ENCODE data around the gene ALCAM. TPM values are rescaled to one million over a fixed set of nuclear protein-coding genes. Genes with fewer than 3 reads are reported as not detected.

The ALCAM gene
- total RNA-seq, 1 experiment from 2014 or later = 98.4 TPM

GRCh38 chr3:105375750-105376511, 9.2 kb downstream of the ALCAM start:
- Mint-ChIP-seq H3K4me1 (ENCODE audit: insufficient read depth, unreplicated experiment) (peaks cover 34% of the 10 kb centered on the region), H3K36me3 (ENCODE audit: insufficient read depth, unreplicated experiment) (peaks cover 9% of the 10 kb centered on the region), H3K4me3 (ENCODE audit: unreplicated experiment) (no peak overlapping the region), H3K9me3 (ENCODE audit: unreplicated experiment) (no peaks in the 10 kb centered on the region), H3K27me3 (ENCODE audit: insufficient read depth, unreplicated experiment) (no peaks in the 10 kb centered on the region), H3K27ac (ENCODE audit: low read depth, unreplicated experiment) (no peak overlapping the region)
- DNase-seq (ENCODE audit: unreplicated experiment) = no peak
- CTCF ChIA-PET = interaction anchor here (0.7 to 1.7 kb wide), 5 partner anchors 13 to 1273 kb away, joined by 3 to 7 read pairs (median 3); no protein-coding TSS in a partner anchor
- no TSS peak for BruUV-seq (replicated peaks)
- no peak for TF ChIP-seq CTCF (IDR thresholded peaks at IDR 0.05; ENCODE audit: unreplicated experiment)
- POLR2A ChIA-PET = interaction anchor here (0.5 to 1.1 kb wide), 2 partner anchors 13 to 1376 kb away, joined by 3 to 4 read pairs; no protein-coding TSS in a partner anchor
- intact Hi-C loops (cut with micrococcal nuclease) = no loop called here

GRCh38 chr3:105377716-105378115, 11.0 kb downstream of the ALCAM start:
- H3K4me1 Mint-ChIP-seq (ENCODE audit: insufficient read depth, unreplicated experiment) = peaks cover 22% of the 10 kb centered on the region
- intact Hi-C loops (cut with micrococcal nuclease) = no loop called here
- H3K9me3 Mint-ChIP-seq (ENCODE audit: unreplicated experiment) = peaks cover 1% of the 10 kb centered on the region
- no TSS peak for BruUV-seq (replicated peaks)
- no peak for TF ChIP-seq CTCF (IDR thresholded peaks at IDR 0.05; ENCODE audit: unreplicated experiment)
- no peak for DNase-seq (ENCODE audit: unreplicated experiment)
- no peaks in the 10 kb centered on the region for H3K27me3 Mint-ChIP-seq (ENCODE audit: insufficient read depth, unreplicated experiment)
- H3K4me3 Mint-ChIP-seq (ENCODE audit: unreplicated experiment) = no peak overlapping the region
- no peak overlapping the region for H3K27ac Mint-ChIP-seq (ENCODE audit: low read depth, unreplicated experiment)
- H3K36me3 Mint-ChIP-seq (ENCODE audit: insufficient read depth, unreplicated experiment) = peaks cover 9% of the 10 kb centered on the region
- CTCF ChIA-PET = no interaction called here
- POLR2A ChIA-PET = interaction anchor here (1.9 to 5.5 kb wide), 2 partner anchors 10 kb away, joined by 4 to 37 read pairs; partner anchors contain the start of gene ALCAM

GRCh38 chr3:105385179-105385578, 18.5 kb downstream of the ALCAM start:
- H3K4me1 Mint-ChIP-seq (ENCODE audit: insufficient read depth, unreplicated experiment) = peaks cover 45% of the 10 kb centered on the region
- ChIA-PET CTCF (interaction anchor here (1.6 kb wide), 1 partner anchor 15 kb away, joined by 4 read pairs; no protein-coding TSS in a partner anchor), POLR2A (interaction anchor here (0.6 to 1.4 kb wide), 4 partner anchors 10 to 143 kb away, joined by 3 to 4 read pairs (median 3); no protein-coding TSS in a partner anchor)
- no TSS peak for BruUV-seq (replicated peaks)
- H3K27ac Mint-ChIP-seq (ENCODE audit: low read depth, unreplicated experiment) = peak overlapping the region; percentile 77
- H3K9me3 Mint-ChIP-seq (ENCODE audit: unreplicated experiment) = peaks cover 8% of the 10 kb centered on the region
- no peak for TF ChIP-seq CTCF (IDR thresholded peaks at IDR 0.05; ENCODE audit: unreplicated experiment)
- peaks cover 6% of the 10 kb centered on the region for H3K36me3 Mint-ChIP-seq (ENCODE audit: insufficient read depth, unreplicated experiment)
- no peak for DNase-seq (ENCODE audit: unreplicated experiment)
- H3K27me3 Mint-ChIP-seq (ENCODE audit: insufficient read depth, unreplicated experiment) = no peaks in the 10 kb centered on the region
- intact Hi-C loops (cut with micrococcal nuclease) = no loop called here
- H3K4me3 Mint-ChIP-seq (ENCODE audit: unreplicated experiment) = no peak overlapping the region

- TF ChIP-seq CTCF (IDR thresholded peaks at IDR 0.05; ENCODE audit: unreplicated experiment) = no peak
- intact Hi-C loops (cut with micrococcal nuclease) = no loop called here
- ChIA-PET CTCF (interaction anchor here (1.6 kb wide), 1 partner anchor 16 kb away, joined by 4 read pairs; no protein-coding TSS in a partner anchor), POLR2A (interaction anchor here (0.6 to 1.4 kb wide), 4 partner anchors 11 to 20 kb away, joined by 3 to 4 read pairs (median 3); no protein-coding TSS in a partner anchor)
- no peak overlapping the region for H3K4me3 Mint-ChIP-seq (ENCODE audit: unreplicated experiment)
- BruUV-seq (replicated peaks) = no TSS peak
- peaks cover 6% of the 10 kb centered on the region for H3K36me3 Mint-ChIP-seq (ENCODE audit: insufficient read depth, unreplicated experiment)
- H3K4me1 Mint-ChIP-seq (ENCODE audit: insufficient read depth, unreplicated experiment) = peaks cover 45% of the 10 kb centered on the region
- H3K27me3 Mint-ChIP-seq (ENCODE audit: insufficient read depth, unreplicated experiment) = no peaks in the 10 kb centered on the region
- no peak for DNase-seq (ENCODE audit: unreplicated experiment)
- H3K9me3 Mint-ChIP-seq (ENCODE audit: unreplicated experiment) = peaks cover 10% of the 10 kb centered on the region
- peak overlapping the region; percentile 77 for H3K27ac Mint-ChIP-seq (ENCODE audit: low read depth, unreplicated experiment)
These were observed 19.3 kb downstream of the ALCAM start for GRCh38 chr3:105385819-105386508.

Data from MCF 10A (cell line).